GM12892 (cell line): ENCODE measurements around the gene DDX3Y. TPM values are rescaled to one million over a fixed set of nuclear protein-coding genes. Genes with fewer than 3 reads are reported as not detected.

ENCODE experiments used
- DNase-seq: peaks from one replicate; pipeline ENCODE4 v3.0.0; 2011; ENCODE audit not compliant: insufficient read length
- FAIRE-seq: peaks from 2 replicates; lab custom pipeline; 2011; peaks lifted over from hg19 to GRCh38; lab: Jason Lieb, UNC
- POLR2A ChIP-seq: IDR thresholded peaks from 2 replicates; pipeline ENCODE4 v1.6.1; 2011; ENCODE audit warnings: low read depth, low read length, control low read depth
- POLR2AphosphoS5 ChIP-seq: IDR thresholded peaks from 2 replicates; pipeline ENCODE4 v1.6.1; 2011; ENCODE audit warnings: low read depth, low read length, control low read depth
- TAF1 ChIP-seq: IDR thresholded peaks from 2 replicates; pipeline ENCODE4 v1.6.1; 2011; ENCODE audit warnings: low read depth, mild to moderate bottlenecking, control low read depth, low read length, borderline replicate concordance
- polyA plus RNA-seq: library from polyadenylated mRNA; unstranded; fragments of >200 nt; gene quantifications from one replicate; pipeline ENCODE4 v1.2.1, GENCODE V29; 2012; ENCODE audit warnings: missing spikeins, inconsistent platforms; ENCODE audit not compliant: missing spikeins

DDX3Y gene
- polyA plus RNA-seq, result 0.19 TPM

DNA sequence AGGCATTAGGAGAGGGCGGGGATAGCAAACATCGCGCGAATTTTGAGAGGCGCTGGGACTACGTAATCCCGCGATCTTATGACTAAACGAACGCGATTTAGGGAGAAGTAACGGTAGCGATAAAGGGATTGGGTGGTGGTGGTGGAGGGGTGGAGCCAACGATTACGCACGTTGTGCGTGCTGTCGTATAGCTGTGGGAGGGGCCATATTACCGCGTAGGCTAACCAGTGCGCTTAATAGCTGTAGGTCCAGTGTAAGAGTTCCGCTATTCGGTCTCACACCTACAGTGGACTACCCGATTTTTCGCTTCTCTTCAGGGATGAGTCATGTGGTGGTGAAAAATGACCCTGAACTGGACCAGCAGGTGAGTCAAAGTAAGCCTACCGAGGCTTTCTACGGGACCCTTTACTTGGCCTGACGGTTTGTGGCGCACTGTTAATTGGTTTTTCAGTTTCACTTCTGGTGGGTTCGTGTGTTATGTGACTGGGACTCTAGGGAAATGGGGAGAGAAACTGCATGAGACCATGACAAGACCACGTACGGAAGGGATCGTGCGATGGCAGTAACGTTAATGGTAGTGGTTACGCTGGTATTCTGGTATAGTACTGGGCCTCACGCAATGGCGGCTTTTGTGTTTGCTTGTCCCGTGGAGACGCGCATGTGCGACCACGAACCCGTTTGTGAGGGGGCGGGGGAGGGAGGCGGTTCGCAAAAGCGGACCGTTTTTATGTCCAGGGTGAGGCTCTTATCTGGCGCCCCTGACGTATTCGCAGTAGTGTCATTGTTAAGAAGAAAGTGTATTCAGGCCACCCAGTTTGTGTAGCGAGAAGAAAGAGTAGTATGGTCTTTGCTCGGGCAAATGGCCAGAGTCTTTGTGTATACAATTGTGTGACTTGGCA lies at the start of gene DDX3Y:
Gene DDX3Y, plus strand, starts transcription at position 251 of the 899 bp plus-strand sequence. Its CDS starts 69 bp downstream, at position 320.
- DNase-seq, result no peak
- TF ChIP-seq TAF1 (no peak), POLR2AphosphoS5 (no peak), POLR2A (no peak)
- FAIRE-seq, result no peak

DNA sequence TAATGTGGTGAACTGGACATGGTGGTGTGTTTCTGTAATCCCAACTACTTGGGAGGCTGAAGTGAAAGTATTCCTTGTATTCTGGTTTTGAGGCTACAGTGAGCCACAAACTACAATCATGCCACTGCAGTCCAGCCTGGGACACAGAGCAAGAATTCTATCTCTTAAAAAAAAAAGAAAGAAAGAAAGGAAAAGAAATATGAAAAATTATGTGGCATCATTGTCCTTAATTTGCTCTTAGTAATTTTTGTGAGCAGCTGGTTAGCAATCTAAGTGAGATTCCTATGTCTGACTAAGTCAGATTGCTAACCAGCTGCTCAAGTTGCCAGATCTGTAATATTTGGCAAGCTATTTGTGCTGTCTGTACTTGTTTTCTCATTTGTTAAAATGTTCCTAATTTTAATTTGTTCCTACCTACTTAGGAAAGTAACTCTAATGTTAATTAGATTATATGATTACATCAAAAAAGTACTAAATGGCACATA lies 48.8 kb upstream of the DDX3Y start:
- FAIRE-seq (no peak), DNase-seq (no peak)
- no peak for TF ChIP-seq TAF1

DNA sequence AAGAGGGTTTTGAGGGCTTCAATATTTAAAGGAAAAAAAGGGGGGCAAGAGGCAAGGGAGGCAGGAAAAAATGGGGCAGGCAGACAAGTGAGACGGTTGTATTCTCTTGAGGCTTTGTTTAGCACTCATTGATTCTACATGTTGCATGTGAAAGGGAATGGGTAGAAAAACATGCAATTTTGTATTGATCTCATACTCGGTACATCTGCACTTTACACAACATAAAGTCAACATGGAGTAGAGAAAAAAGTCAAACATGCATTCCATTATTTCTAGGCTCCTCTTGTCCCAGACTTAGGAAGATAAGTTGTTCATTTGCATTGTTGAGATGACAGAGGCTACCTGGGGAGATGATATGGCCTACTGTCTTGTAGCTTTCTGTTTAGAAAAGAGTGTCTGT lies 36.7 kb upstream of the DDX3Y start:
- DNase-seq (no peak), FAIRE-seq (no peak)
- TF ChIP-seq TAF1 (no peak), POLR2AphosphoS5 (no peak), POLR2A (no peak)

DNA sequence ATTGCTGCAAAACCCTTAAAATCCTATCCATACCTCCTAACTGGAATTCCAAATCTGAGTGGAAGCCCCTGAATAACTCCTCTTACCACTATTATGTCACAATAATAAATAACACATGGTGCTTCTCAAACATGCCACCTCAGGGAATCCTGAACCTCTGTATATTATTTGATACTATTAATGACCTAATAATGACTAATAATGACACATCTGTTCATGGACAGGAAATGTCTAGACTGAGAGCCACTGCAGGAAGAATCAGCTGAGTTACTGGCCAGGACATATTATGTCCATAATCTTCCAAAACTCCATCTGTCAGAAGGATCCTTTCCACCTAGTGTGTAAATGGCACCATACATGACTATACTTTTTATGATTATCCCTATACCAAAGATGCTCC lies 7.7 kb upstream of the DDX3Y start:
- TF ChIP-seq TAF1 (no peak), POLR2AphosphoS5 (no peak), POLR2A (no peak)
- FAIRE-seq (no peak), DNase-seq (no peak)

DNA sequence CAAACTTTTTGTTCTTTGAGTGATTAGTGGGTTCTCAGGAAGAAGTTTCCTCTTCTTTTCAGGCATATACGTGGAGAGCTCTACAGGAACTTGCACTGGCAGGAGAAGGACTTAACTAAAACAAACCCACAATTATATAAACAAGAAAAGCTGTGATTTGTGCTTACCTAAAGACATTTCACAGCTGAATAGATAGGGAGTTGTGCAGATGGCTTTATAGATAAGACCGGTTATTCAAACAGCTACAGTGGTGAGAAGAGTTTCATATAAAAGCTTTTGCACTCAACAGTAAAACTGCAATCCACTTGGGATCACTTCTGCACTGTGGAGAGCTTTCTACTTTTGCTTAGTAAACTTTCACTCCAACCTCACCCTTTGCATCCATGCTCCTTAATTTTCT lies 6.1 kb upstream of the DDX3Y start:
- FAIRE-seq, result no peak
- TF ChIP-seq TAF1 (no peak), POLR2AphosphoS5 (no peak), POLR2A (no peak)
- DNase-seq, result no peak

DNA sequence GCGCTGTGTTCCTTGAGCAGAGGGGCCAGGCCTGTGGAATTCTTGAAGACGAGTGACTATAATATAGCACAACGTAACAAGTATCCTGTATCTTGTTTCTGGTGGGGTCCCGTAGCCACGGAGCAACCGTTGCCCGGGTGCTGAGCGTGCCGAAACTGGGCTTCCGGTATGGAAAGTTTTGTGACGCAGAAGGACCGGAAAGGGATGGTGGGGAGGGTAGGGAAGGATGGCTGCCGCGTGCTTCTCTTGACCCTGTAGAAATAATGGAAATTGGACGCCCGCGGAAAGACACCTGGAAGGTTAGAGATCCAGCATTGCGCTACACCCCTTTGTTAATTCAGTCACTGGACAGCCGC lies 827 bp downstream of the DDX3Y start:
- DNase-seq (no peak), FAIRE-seq (no peak)
- no peak for TF ChIP-seq TAF1
- no peak for TF ChIP-seq POLR2AphosphoS5
- TF ChIP-seq POLR2A, result no peak

DNA sequence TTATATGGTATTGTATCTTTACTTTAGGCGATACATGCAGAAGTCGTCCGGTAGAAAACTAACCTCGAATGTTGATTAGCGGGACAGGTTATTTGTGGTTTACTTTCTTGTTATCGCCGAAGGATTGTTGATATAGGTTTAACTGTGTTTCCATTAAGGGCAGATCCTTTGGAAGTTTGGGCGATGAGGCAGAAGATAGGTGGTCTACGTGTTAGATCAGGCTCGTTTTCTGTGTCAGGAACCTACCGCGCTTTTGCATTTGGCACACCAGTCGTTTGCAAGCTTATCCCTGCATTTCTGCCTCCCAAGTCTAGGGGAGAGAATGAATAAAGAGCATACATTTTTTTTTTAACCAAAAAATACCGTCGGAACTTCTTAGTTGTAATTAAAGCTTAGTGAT lies 1.2 kb downstream of the DDX3Y start:
- FAIRE-seq, result no peak
- no peak for TF ChIP-seq POLR2A
- no peak for TF ChIP-seq POLR2AphosphoS5
- TF ChIP-seq TAF1, result no peak
- DNase-seq, result no peak

DNA sequence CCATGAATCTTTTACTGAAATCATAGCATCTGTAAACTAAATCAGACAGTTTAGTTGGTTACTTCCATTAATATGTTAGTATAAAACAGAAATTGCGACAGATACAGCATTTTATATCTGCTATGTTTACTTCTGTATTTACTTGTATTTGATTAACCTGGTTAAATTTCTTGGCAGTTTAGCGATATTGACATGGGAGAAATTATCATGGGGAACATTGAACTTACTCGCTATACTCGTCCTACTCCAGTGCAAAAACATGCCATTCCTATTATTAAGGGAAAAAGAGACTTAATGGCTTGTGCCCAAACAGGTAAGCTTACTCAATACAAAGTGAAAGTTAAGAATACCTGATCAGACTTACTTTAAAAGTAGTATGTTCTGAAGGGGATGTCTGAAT lies 8.9 kb downstream of the DDX3Y start:
- TF ChIP-seq POLR2A (no peak), POLR2AphosphoS5 (no peak), TAF1 (no peak)
- no peak for DNase-seq
- FAIRE-seq, result no peak

DNA sequence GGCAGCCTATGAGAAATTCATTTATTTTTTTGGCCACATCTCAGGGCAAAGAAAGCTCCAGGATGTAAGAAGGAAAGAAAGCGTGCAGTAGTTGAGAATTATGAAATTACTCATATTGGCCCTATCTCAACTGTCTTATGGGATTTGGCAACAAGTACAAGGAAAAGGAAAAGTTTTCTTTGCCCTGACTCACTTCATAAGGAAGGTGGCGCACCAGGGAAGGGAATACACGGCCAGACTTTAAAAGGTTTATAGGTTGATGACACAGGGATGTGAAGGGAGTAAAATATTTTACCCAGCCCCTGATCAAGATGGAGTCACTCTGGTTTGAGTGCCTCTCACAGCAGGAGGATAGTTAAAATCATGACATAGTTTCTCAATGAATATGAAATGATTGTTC lies 23.4 kb downstream of the DDX3Y start:
- TF ChIP-seq POLR2AphosphoS5 (no peak), POLR2A (no peak), TAF1 (no peak)
- FAIRE-seq, result no peak
- no peak for DNase-seq

DNA sequence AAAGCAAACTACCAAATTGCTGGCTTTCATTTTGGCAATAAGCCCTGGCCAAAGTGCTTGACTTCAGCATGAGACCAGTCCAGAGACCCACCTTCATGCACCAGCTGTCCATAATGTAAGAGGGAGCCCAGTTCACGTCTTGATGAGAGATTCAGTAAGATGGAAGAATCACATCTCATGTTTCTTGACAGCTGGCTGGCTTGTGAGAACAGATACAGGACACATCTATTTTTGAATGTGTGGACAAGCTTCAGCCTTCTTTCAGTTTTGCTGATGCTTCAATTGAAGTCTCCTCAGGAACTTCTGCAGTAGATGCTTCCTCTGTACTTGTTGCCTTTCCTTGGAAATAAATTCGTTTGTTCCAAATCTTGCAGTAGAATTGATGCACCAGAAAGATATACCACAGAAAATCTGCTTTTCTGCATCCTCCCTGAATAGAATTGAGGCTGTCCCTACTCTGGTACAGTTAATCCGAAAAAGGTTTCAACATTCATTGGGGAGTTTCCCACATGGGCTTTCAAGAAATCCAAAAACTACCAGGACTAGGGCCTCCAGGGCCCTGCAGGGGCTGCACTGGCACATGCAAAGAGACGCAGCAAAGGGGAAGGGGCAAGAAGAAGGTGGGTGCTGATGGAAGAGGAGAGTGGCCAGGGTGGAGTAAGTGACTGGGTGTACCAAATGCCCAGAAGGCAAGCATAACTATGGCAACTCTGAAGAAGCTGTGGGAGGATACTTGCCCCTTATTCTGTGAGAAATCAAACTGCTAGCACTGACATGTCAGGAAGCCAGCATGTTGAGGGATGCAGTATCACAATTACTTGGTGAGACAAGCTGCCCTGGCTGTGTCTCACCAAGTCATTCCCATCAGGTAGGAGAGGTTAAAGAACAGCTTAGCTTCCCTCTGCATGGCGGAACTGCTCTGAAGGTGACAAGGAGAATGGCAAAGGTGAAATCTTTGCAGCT lies 37.3 kb downstream of the DDX3Y start:
- TF ChIP-seq POLR2A (no peak), TAF1 (no peak), POLR2AphosphoS5 (no peak)
- no peak for DNase-seq
- FAIRE-seq, result no peak
